HFF-Myc (cell line): ENCODE data around the gene NUDCD2.
"Not testable (repeated sequence)": the region's sequence is repeated elsewhere in the genome, so short reads cannot be mapped to it uniquely, and the experiment has no call there.

Source experiments
- DNase-seq: peaks from one replicate; pipeline ENCODE4 v3.0.0-alpha.2; 2011; ENCODE audit warnings: low read depth; ENCODE audit errors: extremely low read depth
- H3K4me3 ChIP-seq: replicated peaks from 2 replicates; pipeline ENCODE4 v1.5.1; 2011; ENCODE audit warnings: low read depth, mild to moderate bottlenecking, control low read depth, low read length
- CTCF ChIP-seq: IDR thresholded peaks from 2 replicates; pipeline ENCODE4 v1.5.1; 2012; ENCODE audit warnings: mild to moderate bottlenecking, low read depth, low read length, control low read depth; ENCODE audit errors: missing control alignments

NUDCD2 gene

GRCh38 chr5:163456840-163457239 lies 3.1 kb downstream of the NUDCD2 start:
- no peak overlapping the region for H3K4me3 ChIP-seq

GRCh38 chr5:163456029-163456589 lies 3.8 kb downstream of the NUDCD2 start:
- DNase-seq = no peak
- no peak for TF ChIP-seq CTCF
- no peak overlapping the region for H3K4me3 ChIP-seq

More at GRCh38 chr5:163456840-163457239, 3.1 kb downstream of the NUDCD2 start:
- DNase-seq = no peak
- no peak for TF ChIP-seq CTCF

GRCh38 chr5:163455406-163455805 lies 4.5 kb downstream of the NUDCD2 start:
- not testable (repeated sequence) for DNase-seq, H3K4me3 ChIP-seq

- no peak for TF ChIP-seq CTCF
- H3K4me3 ChIP-seq = no peak overlapping the region
- no peak for DNase-seq
These were observed 6.2 kb downstream of the NUDCD2 start for GRCh38 chr5:163453705-163454104.

DNA sequence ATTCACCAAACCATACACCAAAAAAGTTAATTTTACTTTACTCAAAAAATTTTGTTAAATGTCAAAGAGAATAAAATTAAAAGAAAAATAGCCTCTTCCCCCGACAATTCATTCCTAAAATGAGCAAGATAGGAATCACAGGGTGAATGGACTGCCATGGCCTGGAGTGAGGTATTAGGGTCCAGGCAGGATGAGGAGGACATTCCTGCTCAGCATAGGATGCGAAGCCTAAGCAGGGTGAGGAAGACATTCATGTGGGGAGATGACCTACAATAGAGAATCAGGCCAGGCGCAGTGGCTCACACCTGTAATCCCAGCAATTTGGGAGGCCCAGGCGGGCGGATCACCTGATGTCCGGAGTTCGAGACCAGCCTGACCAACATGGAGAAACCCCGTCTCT lies 8.4 kb downstream of the NUDCD2 start:
- no peak for TF ChIP-seq CTCF
- no peak for DNase-seq
- no peak overlapping the region for H3K4me3 ChIP-seq

- DNase-seq = no peak
- TF ChIP-seq CTCF = no peak
- H3K4me3 ChIP-seq = no peak overlapping the region
These were observed 11.4 kb downstream of the NUDCD2 start for GRCh38 chr5:163448491-163448890.

- TF ChIP-seq CTCF = no peak
- no peak overlapping the region for H3K4me3 ChIP-seq
- DNase-seq = no peak
These were observed 12.0 kb downstream of the NUDCD2 start for GRCh38 chr5:163447875-163448274.
